GM10266 (cell line): ENCODE data around the gene LAMA4.

Experiments used
- DNase-seq: peaks from one replicate; pipeline ENCODE4 v3.0.0; 2012; ENCODE audit errors: extremely low spot score
- CTCF ChIP-seq: IDR thresholded peaks from 2 replicates; pipeline ENCODE4 v1.5.1; 2012; ENCODE audit warnings: mild to moderate bottlenecking, low read depth; ENCODE audit not compliant: control insufficient read depth, insufficient read depth; ENCODE audit errors: missing control alignments

LAMA4 gene

GRCh38 chr6:112258642-112259336 is 4.4 kb upstream of the LAMA4 start:
- no peak for DNase-seq
- TF ChIP-seq CTCF: no peak

GRCh38 chr6:112257178-112257855 is 3.0 kb upstream of the LAMA4 start:
- DNase-seq: no peak
- TF ChIP-seq CTCF: no peak

- TF ChIP-seq CTCF: no peak
Measured at GRCh38 chr6:112254921-112255320, 554 bp upstream of the LAMA4 start.

GRCh38 chr6:112253498-112253840 is 898 bp downstream of the LAMA4 start:
- no peak for TF ChIP-seq CTCF
- no peak for DNase-seq

More at GRCh38 chr6:112254921-112255320, 554 bp upstream of the LAMA4 start:
- no peak for DNase-seq

- TF ChIP-seq CTCF: no peak
- no peak for DNase-seq
Measured at GRCh38 chr6:112252571-112253497, 1.5 kb downstream of the LAMA4 start.

- DNase-seq: no peak
- TF ChIP-seq CTCF: no peak
Measured at GRCh38 chr6:112251171-112251875, 3.0 kb downstream of the LAMA4 start.
